GM21529 (cell line): ENCODE measurements around the gene MPND.
A peak's percentile ranks its signal among the peaks of the same experiment; 100 is the strongest.

Experiments
- ATAC-seq: cut with Tn5 transposase; IDR thresholded peaks from one replicate; pipeline ENCODE4 v1.9.1; 2021; ENCODE audit not compliant: unreplicated experiment

The MPND gene

DNA sequence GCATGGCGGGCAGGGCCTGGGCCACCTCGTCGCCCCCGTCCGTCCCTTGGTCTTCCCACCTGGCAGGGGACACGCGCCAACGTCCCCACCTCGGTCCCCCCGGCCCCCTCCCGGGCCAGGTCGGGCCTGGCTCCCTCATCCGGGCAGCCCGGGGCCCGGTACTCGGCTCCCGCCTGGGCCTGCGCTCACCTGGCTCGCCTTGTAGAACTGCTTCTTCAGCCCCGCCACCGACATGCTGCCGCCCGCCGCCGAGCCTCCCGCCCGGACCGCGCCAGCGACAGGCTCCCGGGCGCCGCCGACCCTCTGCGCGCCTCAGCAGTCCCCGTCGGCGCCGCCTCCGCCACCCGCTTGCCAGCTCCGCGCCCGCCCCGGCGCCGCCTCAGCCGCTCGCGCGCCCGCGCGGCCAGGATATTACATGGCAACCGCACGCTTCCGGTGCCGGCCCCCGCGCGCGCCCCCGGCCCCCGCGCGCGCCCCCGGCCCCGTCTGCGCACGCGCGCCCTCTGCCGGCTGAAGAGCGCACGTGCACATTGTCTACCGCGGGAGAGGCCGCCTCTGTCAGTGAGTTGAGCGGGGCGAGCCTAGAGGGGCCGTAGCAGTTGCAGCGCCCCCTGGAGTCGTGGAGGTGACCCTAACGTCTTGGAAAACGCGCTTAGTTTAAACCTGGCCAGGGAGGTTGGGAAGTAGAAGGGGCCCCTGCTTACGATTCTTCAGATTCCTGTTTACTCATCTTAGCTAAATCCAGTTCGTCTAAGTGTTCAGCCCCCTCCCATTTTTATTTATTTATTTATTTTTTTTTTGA lies 57.0 kb downstream of the MPND start, which contains the start of gene SH3GL1:
Gene SH3GL1, minus strand, starts transcription at position 413 of the 802 bp plus-strand sequence. Its CDS starts 179 bp downstream, at position 234.
- ATAC-seq, result peak; percentile 50

DNA sequence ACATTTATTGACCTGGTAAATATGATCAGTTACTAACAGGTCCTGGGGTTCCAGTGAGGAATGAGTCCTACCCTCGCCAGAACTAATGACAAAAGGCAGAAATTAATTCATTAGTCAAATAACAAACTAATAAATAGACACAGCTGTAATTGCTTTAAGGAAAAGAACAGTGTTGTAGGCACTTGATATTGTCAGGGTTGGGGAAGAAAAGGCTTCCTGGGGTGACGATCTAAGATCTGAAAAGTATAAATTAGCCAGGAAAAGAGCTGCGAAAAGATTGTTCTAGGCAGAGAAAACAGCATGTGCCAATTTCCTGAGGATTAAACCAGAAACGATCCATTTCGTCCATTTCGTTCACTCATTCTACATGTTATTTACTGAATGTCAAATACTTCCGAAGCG lies 58.4 kb downstream of the MPND start:
- no peak for ATAC-seq

DNA sequence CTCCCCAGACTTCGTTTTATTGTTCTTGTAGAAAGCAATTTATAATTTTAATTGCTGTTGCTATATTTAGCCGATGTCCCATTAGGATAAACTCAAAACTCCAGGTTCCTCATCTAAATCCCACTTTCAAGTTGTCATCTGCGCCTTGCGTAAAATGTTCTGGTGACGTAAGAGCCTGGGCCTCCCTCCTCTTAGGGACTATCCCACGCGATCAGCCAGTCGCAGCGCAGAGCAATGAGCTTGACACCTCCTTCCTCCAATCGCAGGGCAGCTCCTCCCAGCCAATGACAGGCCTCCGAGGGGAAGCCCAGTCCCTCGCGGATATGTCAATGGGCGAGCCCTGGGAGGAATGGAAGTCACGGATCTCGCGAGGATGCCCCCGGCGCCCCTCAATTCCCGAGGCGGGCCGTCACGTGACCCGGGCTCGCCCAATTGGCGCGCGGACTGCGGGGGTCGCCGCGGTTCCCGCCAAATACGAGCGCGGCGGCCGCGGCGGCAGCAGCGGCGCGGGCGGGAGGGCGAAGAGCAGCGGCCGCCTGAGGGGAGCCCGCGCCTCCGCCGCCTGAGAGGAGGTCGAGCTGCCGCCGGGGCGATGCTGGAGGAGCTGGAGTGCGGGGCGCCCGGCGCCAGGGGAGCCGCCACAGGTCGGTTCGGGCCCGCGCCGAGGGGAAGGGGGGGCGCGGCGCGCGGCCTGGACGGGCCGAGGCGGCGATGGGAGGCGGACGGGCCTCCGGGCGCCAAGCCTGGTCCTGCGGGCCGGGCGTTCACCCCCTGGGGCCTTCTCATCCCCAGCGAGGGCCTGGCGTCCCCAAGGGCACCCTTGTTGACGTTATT lies 59.0 kb downstream of the MPND start, which contains the start of gene CHAF1A:
Gene CHAF1A, plus strand, starts transcription at position 470 of the 834 bp plus-strand sequence. Its CDS starts 123 bp downstream, at position 593.
- peak; percentile 78 for ATAC-seq

DNA sequence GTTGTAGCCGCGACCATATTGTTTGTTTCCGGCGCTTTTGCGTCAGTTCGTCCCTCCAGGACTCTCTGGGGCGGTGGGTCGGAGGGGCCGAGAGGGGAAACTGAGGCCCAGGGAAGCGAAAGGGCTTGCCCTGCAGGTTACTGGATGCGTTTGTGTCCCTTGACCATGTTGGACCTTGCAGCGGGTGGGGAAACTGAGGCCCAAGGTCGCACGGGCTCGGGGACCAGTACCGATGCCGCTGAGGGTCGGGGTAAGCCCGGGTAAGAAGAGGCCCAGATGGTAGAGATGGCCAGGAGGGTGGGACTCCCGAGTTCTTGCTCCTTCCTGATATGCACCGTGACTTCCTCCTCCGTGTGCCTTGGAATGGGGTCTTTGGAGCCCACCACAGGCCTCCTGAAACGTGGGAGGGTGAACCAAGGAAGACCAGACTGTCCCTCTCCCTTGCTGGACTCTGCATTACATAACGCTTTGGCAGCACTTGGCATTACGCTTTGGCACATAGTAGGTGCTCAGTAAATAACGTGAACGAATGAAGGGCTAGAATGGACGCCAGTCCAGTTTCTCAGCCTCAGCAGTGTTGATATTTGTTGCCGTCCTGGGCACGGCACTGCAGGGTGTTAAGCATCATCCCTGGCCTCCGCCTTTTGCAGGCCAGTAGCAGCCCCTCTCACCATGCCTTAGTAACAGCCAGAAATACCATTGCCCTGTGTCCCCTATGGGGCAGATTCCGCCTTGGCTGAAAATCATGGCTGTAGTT lies 59.8 kb downstream of the MPND start:
- no peak for ATAC-seq

DNA sequence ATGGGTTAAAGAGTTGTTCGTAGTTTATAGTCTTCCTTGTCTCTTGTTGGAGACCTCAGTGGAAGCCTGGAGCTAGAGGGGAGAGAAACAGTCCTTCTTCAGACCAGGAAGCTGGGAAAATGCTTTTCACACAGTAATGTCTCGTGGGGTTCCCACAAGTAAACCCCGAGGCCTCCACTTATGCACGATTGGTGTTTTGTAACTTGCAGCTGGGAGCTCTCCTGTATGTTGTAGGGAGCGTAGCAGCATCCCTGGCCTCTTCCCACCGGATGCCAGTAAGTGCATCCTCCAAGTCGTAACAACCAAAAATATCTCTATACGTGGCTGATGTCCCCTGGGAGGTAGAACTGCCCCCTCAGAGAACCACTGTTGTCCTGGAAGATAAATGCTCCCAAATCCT lies 62.6 kb downstream of the MPND start:
- no peak for ATAC-seq

DNA sequence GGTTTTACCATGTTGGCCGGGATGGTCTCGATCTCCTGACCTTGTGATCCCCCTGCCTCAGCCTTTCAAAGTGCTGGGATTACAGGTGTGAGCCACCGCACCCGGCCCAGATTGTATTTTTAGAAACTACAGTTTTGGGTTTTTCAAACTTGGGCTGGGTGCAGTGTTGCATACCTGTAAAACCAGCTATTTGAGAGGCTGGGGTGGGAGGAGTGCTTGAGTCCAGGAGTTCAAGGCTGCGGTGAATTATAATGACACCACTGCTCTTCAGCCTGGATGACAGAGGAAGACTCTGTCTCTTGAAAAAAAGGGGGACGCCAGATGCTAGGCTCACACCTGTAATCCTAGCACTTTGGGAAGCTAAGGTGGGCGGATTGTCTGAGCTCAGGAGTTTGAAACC lies 63.3 kb downstream of the MPND start:
- ATAC-seq, result no peak

DNA sequence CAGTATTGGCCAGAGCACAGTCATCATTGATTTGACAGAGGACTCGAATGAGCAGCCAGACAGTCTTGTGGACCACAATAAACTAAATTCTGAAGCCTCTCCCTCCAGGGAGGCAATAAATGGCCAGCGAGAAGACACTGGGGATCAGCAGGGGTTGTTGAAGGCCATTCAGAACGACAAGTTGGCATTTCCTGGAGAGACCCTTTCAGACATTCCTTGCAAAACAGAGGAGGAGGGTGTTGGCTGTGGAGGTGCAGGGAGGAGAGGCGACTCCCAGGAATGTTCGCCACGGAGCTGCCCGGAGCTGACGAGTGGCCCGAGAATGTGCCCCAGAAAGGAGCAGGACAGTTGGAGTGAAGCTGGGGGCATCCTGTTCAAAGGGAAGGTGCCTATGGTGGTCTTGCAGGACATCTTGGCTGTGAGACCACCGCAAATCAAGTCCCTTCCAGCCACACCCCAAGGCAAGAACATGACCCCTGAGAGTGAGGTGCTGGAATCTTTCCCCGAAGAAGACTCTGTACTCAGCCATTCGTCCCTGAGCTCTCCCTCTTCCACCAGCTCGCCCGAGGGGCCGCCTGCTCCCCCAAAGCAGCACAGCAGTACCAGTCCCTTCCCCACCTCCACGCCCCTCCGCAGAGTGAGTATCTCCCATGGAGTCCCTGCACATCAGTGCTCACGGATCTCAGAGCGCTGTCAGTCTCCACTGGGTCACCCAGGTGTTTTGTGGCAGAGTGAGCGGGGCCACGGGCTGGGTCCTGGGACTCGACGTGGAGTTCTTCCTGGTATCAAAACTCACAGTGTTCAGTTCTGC lies 66.0 kb downstream of the MPND start:
- ATAC-seq, result no peak
